Caco-2 (cell line): ENCODE measurements around the gene IQSEC1. TPM values are rescaled to one million over a fixed set of nuclear protein-coding genes. Genes with fewer than 3 reads are reported as not detected.

ENCODE experiments used
- BruUV-seq: library from RNA; stranded (reverse); fragments of 400-500 nt; replicated peaks from 2 replicates; lab custom pipeline; 2021; lab: Mats Ljungman, UMichigan
- CTCF ChIA-PET: fragments of 300-600 bp; sonication (Branson Sonifier 250); formaldehyde crosslinking; loops from one replicate; lab custom pipeline; 2022; ENCODE audit warnings: antibody characterized with exemption; lab: Charles Lee
- POLR2A ChIA-PET: fragments of 300-600 bp; sonication (Branson Sonifier 250); formaldehyde crosslinking; loops from one replicate; lab custom pipeline; 2022; ENCODE audit warnings: antibody characterized with exemption; lab: Charles Lee
- DNase-seq, 2 experiments: peaks; one replicate each; pipeline versions ENCODE4 v3.0.0 to v3.0.0-alpha.2; 2020 to 2022
- H3K27me3 ChIP-seq: replicated peaks from 2 replicates; pipeline ENCODE4 v1.6.0; 2011; ENCODE audit warnings: low read length; ENCODE audit not compliant: control insufficient read depth, insufficient read depth
- H3K36me3 ChIP-seq: 2 replicates; pipeline ENCODE4 v1.5.1; 2011; ENCODE audit warnings: low read length; ENCODE audit not compliant: control insufficient read depth, insufficient read depth
- H3K4me1 ChIP-seq: fragments of 250-450 bp; sonication (Bioruptor Pico); 2 replicates; pipeline ENCODE4 v1.5.1; 2020; ENCODE audit warnings: mild to moderate bottlenecking
- H3K4me3 ChIP-seq: 2 replicates; pipeline ENCODE4 v1.5.1; 2011; ENCODE audit warnings: low read depth, mild to moderate bottlenecking, control low read depth, low read length
- H3K9me3 ChIP-seq: fragments of 250-450 bp; sonication (Bioruptor Pico); 2 replicates; pipeline ENCODE4 v1.5.1; 2020; ENCODE audit warnings: mild to moderate bottlenecking, moderate library complexity
- H3K27ac Mint-ChIP-seq: one replicate; pipeline ENCODE4 v1.8.0; 2022; ENCODE audit warnings: mixed read lengths; ENCODE audit not compliant: unreplicated experiment
- H3K27me3 Mint-ChIP-seq: one replicate; pipeline ENCODE4 v1.8.0; 2022; ENCODE audit warnings: mixed read lengths; ENCODE audit not compliant: insufficient read depth, unreplicated experiment
- H3K36me3 Mint-ChIP-seq: one replicate; pipeline ENCODE4 v1.8.0; 2022; ENCODE audit warnings: mild to moderate bottlenecking, mixed read lengths; ENCODE audit not compliant: insufficient read depth, unreplicated experiment
- H3K4me1 Mint-ChIP-seq: one replicate; pipeline ENCODE4 v1.8.0; 2022; ENCODE audit warnings: low read depth, mixed read lengths; ENCODE audit not compliant: unreplicated experiment
- H3K4me3 Mint-ChIP-seq: one replicate; pipeline ENCODE4 v1.8.0; 2022; ENCODE audit warnings: mild to moderate bottlenecking, moderate library complexity, mixed read lengths; ENCODE audit not compliant: unreplicated experiment
- H3K9me3 Mint-ChIP-seq: one replicate; pipeline ENCODE4 v1.8.0; 2022; ENCODE audit warnings: mixed read lengths; ENCODE audit not compliant: unreplicated experiment
- intact Hi-C: fragments of 100-400 bp; cut with micrococcal nuclease; formaldehyde crosslinking; loops from one replicate; pipeline ENCODE4 v1.10.0; 2022; ENCODE audit not compliant: unreplicated experiment
- total RNA-seq: library from RNA; stranded (reverse); gene quantifications from 2 replicates; pipeline ENCODE4 v1.2.3, GENCODE V29; 2022
- TF ChIP-seq, protein P1 (sequence below), 2 experiments: fragments of 200-600 bp in 1 of 2; IDR thresholded peaks; 1 replicate in 1 of 2; 2 replicates in 1 of 2; pipeline versions ENCODE4 v1.5.1 to v1.8.0; 2011 to 2022; ENCODE audit warnings: antibody characterized with exemption in 1 of 2, control low read depth in 1 of 2, inconsistent platforms in 1 of 2, low read depth in 1 of 2, low read length in 1 of 2, mild to moderate bottlenecking in 1 of 2, moderate library complexity in 1 of 2; ENCODE audit not compliant: insufficient read depth in 1 of 2, severe bottlenecking in 1 of 2, unreplicated experiment in 1 of 2

Gene IQSEC1
- total RNA-seq, 1 experiment from 2014 or later, result 40.0 TPM

DNA sequence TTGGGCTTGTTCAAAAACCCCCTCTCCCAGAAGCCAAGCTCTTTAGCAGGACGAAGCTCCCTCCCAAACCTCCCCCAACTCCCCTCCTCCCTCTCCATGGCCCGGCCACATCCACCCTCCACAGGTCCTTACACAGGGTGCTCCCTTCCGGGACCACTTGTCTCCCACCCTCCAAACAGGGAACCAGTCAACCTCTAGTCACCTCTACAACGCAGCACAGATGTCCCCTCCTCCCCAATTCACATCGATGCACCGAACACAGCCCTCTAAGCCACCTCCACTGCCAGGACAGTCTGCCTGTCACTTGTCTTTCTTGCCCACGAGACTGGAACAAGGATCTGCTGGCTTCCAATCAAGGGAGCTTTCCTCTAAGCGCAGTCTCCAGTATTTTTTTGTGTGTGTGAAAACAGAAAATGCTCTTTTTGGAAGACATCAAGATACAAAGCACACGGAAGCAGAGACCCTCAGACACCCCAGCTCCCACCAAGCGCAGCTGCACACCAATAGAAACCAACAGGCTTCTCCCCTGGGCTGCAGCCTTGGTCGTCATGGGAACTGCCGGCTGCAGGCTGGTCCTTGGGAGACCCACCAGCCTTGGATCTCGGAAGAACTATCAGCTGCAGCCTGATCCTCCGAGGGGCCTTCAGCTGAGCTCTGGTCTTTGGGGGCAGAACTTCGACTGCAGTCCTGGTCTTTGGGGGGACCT lies 26.5 kb downstream of the IQSEC1 start:
- Mint-ChIP-seq H3K27me3 (peaks cover 3% of the 10 kb centered on the region), H3K9me3 (no peaks in the 10 kb centered on the region), H3K36me3 (no peaks in the 10 kb centered on the region), H3K4me1 (no peaks in the 10 kb centered on the region), H3K27ac (no peak overlapping the region), H3K4me3 (no peak overlapping the region)
- BruUV-seq, result no TSS peak
- intact Hi-C loops, result no loop called here
- Histone ChIP-seq H3K36me3 (no peaks in the 10 kb centered on the region), H3K9me3 (no peaks in the 10 kb centered on the region), H3K27me3 (no peaks in the 10 kb centered on the region), H3K4me1 (no peaks in the 10 kb centered on the region), H3K4me3 (no peak overlapping the region)
- TF ChIP-seq, protein P1, sequence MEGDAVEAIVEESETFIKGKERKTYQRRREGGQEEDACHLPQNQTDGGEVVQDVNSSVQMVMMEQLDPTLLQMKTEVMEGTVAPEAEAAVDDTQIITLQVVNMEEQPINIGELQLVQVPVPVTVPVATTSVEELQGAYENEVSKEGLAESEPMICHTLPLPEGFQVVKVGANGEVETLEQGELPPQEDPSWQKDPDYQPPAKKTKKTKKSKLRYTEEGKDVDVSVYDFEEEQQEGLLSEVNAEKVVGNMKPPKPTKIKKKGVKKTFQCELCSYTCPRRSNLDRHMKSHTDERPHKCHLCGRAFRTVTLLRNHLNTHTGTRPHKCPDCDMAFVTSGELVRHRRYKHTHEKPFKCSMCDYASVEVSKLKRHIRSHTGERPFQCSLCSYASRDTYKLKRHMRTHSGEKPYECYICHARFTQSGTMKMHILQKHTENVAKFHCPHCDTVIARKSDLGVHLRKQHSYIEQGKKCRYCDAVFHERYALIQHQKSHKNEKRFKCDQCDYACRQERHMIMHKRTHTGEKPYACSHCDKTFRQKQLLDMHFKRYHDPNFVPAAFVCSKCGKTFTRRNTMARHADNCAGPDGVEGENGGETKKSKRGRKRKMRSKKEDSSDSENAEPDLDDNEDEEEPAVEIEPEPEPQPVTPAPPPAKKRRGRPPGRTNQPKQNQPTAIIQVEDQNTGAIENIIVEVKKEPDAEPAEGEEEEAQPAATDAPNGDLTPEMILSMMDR (IDR thresholded peaks at IDR 0.05; ENCODE audit: insufficient read depth in 1 of 2, low read depth in 1 of 2, low read length in 1 of 2, severe bottlenecking in 1 of 2, unreplicated experiment in 1 of 2), result no peak
- DNase-seq, result no peak
- ChIA-PET POLR2A (no interaction called here), CTCF (no interaction called here)

DNA sequence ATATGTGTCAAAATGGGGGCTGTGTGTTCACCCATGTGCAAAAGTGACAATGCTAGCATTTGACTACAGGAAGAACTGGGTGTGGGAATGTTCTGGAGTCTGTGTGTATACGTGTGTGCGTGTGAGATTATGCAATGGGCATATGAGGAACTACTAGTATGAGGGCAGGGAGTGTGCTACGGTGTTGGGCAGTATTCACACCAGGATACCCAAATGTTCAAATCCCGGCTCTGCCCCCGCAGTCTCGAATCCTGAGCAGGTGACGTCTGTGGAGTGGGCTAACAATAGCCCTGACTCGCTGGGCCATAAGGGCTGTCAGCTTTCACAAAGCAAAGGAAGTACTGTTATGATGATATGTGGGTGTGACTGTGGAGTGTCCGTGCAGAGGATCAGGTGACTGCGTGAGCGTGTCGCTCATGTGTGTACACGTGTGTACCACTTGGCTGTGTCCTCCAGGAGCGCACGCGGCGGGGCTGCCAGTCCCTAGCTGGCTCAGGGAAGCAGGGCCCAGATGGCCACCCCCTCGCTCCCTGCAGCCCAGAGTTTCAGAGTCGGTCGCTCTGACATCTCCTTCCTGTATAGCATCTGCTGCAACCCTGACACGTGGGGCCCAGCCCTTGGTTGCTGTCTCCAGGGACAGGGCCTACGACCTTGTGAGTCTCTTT lies 27.2 kb downstream of the IQSEC1 start:
- Mint-ChIP-seq H3K27ac (no peak overlapping the region), H3K27me3 (peaks cover 3% of the 10 kb centered on the region), H3K9me3 (no peaks in the 10 kb centered on the region), H3K4me3 (no peak overlapping the region), H3K36me3 (no peaks in the 10 kb centered on the region), H3K4me1 (no peaks in the 10 kb centered on the region)
- Histone ChIP-seq H3K27me3 (no peaks in the 10 kb centered on the region), H3K36me3 (no peaks in the 10 kb centered on the region), H3K9me3 (no peaks in the 10 kb centered on the region), H3K4me1 (no peaks in the 10 kb centered on the region), H3K4me3 (no peak overlapping the region)
- ChIA-PET CTCF (no interaction called here), POLR2A (no interaction called here)
- TF ChIP-seq, protein P1 (IDR thresholded peaks at IDR 0.05; ENCODE audit: insufficient read depth in 1 of 2, low read depth in 1 of 2, low read length in 1 of 2, severe bottlenecking in 1 of 2, unreplicated experiment in 1 of 2), result no peak
- DNase-seq, result no peak
- intact Hi-C loops, result no loop called here
- BruUV-seq, result no TSS peak

DNA sequence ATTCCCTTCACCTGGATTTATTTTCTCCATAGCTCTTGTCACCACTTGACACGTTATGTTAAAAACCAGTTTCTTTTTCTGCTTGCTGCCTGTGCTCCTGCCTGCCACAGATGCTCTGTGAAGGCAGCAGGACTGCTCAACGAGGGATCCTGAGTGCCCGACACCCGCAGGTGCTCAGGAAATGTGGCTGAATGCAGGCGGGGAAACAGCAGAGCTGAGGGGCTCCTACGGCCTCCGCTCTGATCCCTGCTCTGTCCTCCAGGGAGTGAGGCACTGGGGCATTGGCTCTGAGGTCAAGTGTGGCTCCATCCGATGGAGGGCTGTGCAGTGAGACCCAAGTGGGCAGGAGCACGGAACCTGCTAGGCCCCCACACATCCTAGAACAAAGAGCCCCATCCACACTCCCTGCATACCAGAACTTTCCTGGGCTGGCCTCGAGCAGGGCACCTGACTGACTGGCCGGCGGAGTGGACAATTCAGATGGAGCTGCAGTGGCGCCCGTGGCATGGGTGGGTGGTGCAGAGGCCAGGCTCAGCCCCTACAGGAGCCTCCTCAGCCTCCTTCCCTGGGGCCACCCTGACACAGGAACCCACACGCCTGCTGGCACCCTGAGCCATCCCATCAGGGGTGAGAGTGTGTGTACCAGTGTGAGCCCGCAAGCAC lies 27.9 kb downstream of the IQSEC1 start:
- no peak for DNase-seq
- TF ChIP-seq, protein P1 (IDR thresholded peaks at IDR 0.05; ENCODE audit: insufficient read depth in 1 of 2, low read depth in 1 of 2, low read length in 1 of 2, severe bottlenecking in 1 of 2, unreplicated experiment in 1 of 2), result no peak
- BruUV-seq, result no TSS peak
- H3K9me3 Mint-ChIP-seq, result no peaks in the 10 kb centered on the region
- intact Hi-C loops, result no loop called here
- H3K4me1 ChIP-seq, result no peaks in the 10 kb centered on the region
- ChIA-PET CTCF (no interaction called here), POLR2A (no interaction called here)
- no peaks in the 10 kb centered on the region for H3K27me3 ChIP-seq
- no peak overlapping the region for H3K4me3 Mint-ChIP-seq
- H3K9me3 ChIP-seq, result no peaks in the 10 kb centered on the region
- no peaks in the 10 kb centered on the region for H3K36me3 ChIP-seq
- H3K4me1 Mint-ChIP-seq, result no peaks in the 10 kb centered on the region
- H3K36me3 Mint-ChIP-seq, result no peaks in the 10 kb centered on the region
- peaks cover 3% of the 10 kb centered on the region for H3K27me3 Mint-ChIP-seq
- H3K27ac Mint-ChIP-seq, result no peak overlapping the region
- H3K4me3 ChIP-seq, result no peak overlapping the region
